ENCODE data around the gene MICAL3. TPM values are rescaled to one million over a fixed set of nuclear protein-coding genes. Genes with fewer than 3 reads are reported as not detected.

Gene MICAL3
- polyA plus RNA-seq, 1 donor from 2014 or later, result 28.1 TPM

DNA sequence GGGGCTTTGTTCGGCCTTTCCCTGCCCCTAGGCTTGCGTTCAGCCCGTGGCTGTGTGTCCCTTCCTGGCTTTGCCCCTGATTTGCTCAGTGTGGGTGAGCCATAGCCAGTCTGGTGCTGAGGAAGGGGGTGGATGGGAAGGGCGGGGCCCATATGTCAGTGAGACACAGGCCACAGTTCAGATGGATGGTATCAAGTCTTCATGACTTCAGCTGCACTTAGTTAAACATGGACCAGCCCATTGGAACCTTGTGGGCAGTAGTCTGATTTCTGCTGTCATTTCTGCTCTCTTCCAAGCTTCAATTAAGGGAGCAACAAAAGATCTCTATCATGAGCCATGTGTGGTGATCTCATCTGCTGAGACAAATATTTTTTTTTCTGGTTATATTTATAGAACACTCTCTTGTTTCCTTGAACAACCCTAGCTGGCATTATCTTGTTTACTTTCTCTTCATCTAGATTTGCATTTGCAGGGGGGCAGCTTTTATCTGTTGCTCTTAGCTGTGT is 31.9 kb upstream of the MICAL3 start:
- no peak for TF ChIP-seq TAF1 (IDR thresholded peaks at IDR 0.05; ENCODE audit: low read depth)
- no peak for TF ChIP-seq SMC3 (conservative IDR thresholded peaks at IDR 0.05; ENCODE audit: poor library complexity)
- no peak for TF ChIP-seq RAD21 (conservative IDR thresholded peaks at IDR 0.05)
- TF ChIP-seq POLR2AphosphoS5 (IDR thresholded peaks at IDR 0.05), result no peak
- TF ChIP-seq MXI1 (conservative IDR thresholded peaks at IDR 0.05; ENCODE audit: poor library complexity, severe bottlenecking), result no peak
- TF ChIP-seq REST (IDR thresholded peaks at IDR 0.05; ENCODE audit: borderline replicate concordance), result no peak
- no peak for TF ChIP-seq EZH2 (IDR thresholded peaks at IDR 0.05; ENCODE audit: borderline replicate concordance, insufficient read depth, low read length, poor library complexity, severe bottlenecking)
- TF ChIP-seq CTCF (IDR thresholded peaks at IDR 0.05; ENCODE audit: poor library complexity, severe bottlenecking), result no peak
- no peak for TF ChIP-seq EP300 (conservative IDR thresholded peaks at IDR 0.05; ENCODE audit: poor library complexity, severe bottlenecking)
- H3F3A ChIP-seq (ENCODE audit: insufficient read depth, low read length, poor library complexity, severe bottlenecking), result no peaks in the 10 kb centered on the region
- no peak overlapping the region for H3K27ac ChIP-seq (ENCODE audit: low read length)
- H3K9ac ChIP-seq (ENCODE audit: low read length), result no peak overlapping the region
- H3K9me2 ChIP-seq (ENCODE audit: insufficient read depth, low read length), result no peaks in the 10 kb centered on the region
- H3K4me2 ChIP-seq (ENCODE audit: low read length), result no peak overlapping the region
- no peaks in the 10 kb centered on the region for H3K27me3 ChIP-seq (ENCODE audit: insufficient read depth, low read depth, low read length)
- no peak overlapping the region for H2AFZ ChIP-seq (ENCODE audit: low read depth, low read length)
- no peaks in the 10 kb centered on the region for H3K9me3 ChIP-seq (ENCODE audit: low read length)
- no peaks in the 10 kb centered on the region for H3K36me3 ChIP-seq (ENCODE audit: insufficient read depth, low read length)
- no peaks in the 10 kb centered on the region for H3K79me2 ChIP-seq (replicated peaks; ENCODE audit: insufficient read depth, low read length)
- H3K4me3 ChIP-seq (ENCODE audit: low read length), result no peak overlapping the region
- H4K20me1 ChIP-seq (ENCODE audit: insufficient read depth), result no peaks in the 10 kb centered on the region

DNA sequence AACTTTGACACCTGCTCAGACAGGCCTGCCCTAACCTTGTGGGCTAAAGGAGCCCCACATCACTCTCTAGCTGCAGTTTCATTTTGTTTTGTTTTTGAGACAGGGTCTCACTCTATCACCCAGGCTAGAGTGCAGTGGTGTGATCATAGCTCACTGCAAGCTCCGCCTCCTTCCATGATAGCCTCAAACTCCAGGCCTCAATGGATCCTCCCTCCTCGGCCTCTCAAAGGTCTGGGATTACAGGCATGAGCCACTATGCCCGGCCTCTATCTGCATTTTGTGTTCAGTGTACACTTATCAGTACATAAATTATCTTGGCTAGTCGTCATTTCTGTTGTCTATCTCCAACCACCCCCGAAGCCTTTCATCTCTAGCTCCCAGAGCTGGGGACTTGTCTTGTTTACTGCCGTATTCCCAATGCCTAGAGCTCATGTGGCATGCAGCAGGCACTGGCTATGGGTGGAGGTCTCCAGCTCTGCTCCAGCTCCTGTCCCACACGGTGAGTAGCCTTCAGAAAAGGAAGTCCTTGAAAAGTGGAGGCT is 31.3 kb upstream of the MICAL3 start:
- no peaks in the 10 kb centered on the region for H3K36me3 ChIP-seq (ENCODE audit: insufficient read depth, low read length)
- H3K27me3 ChIP-seq (ENCODE audit: insufficient read depth, low read depth, low read length), result no peaks in the 10 kb centered on the region
- H3K4me3 ChIP-seq (ENCODE audit: low read length), result no peak overlapping the region
- H3F3A ChIP-seq (ENCODE audit: insufficient read depth, low read length, poor library complexity, severe bottlenecking), result no peaks in the 10 kb centered on the region
- H2AFZ ChIP-seq (ENCODE audit: low read depth, low read length), result no peak overlapping the region
- TF ChIP-seq RAD21 (conservative IDR thresholded peaks at IDR 0.05) (no peak), REST (IDR thresholded peaks at IDR 0.05; ENCODE audit: borderline replicate concordance) (no peak), SMC3 (conservative IDR thresholded peaks at IDR 0.05; ENCODE audit: poor library complexity) (no peak), CTCF (IDR thresholded peaks at IDR 0.05; ENCODE audit: poor library complexity, severe bottlenecking) (no peak), EZH2 (IDR thresholded peaks at IDR 0.05; ENCODE audit: borderline replicate concordance, insufficient read depth, low read length, poor library complexity, severe bottlenecking) (no peak), POLR2AphosphoS5 (IDR thresholded peaks at IDR 0.05) (no peak), MXI1 (conservative IDR thresholded peaks at IDR 0.05; ENCODE audit: poor library complexity, severe bottlenecking) (no peak), TAF1 (IDR thresholded peaks at IDR 0.05; ENCODE audit: low read depth) (no peak), EP300 (conservative IDR thresholded peaks at IDR 0.05; ENCODE audit: poor library complexity, severe bottlenecking) (no peak)
- no peak overlapping the region for H3K4me2 ChIP-seq (ENCODE audit: low read length)
- H3K79me2 ChIP-seq (replicated peaks; ENCODE audit: insufficient read depth, low read length), result no peaks in the 10 kb centered on the region
- no peaks in the 10 kb centered on the region for H4K20me1 ChIP-seq (ENCODE audit: insufficient read depth)
- no peak overlapping the region for H3K27ac ChIP-seq (ENCODE audit: low read length)
- no peaks in the 10 kb centered on the region for H3K9me2 ChIP-seq (ENCODE audit: insufficient read depth, low read length)
- no peak overlapping the region for H3K9ac ChIP-seq (ENCODE audit: low read length)
- no peaks in the 10 kb centered on the region for H3K9me3 ChIP-seq (ENCODE audit: low read length)

Data from neural cell (in vitro differentiated cells).